B cell (primary cell): Measurements from ENCODE around the gene MPDZ. TPM values are rescaled to one million over a fixed set of nuclear protein-coding genes. Genes with fewer than 3 reads are reported as not detected.

Experiments used
- ATAC-seq: fragments of 200-7000 bp; cut with Tn5 transposase; one replicate; pipeline ENCODE4 v1.10.0; 2021; ENCODE audit warnings: low read depth, mild to moderate bottlenecking, moderate number of reproducible peaks, moderate library complexity
- CTCF ChIA-PET: fragments of 350-600 bp; sonication (Branson Sonifier 250); formaldehyde crosslinking; loops from one replicate; lab custom pipeline; 2021; ENCODE audit warnings: antibody characterized with exemption, inconsistent platforms; lab: Charles Lee
- POLR2A ChIA-PET: fragments of 350-600 bp; sonication (Branson Sonifier 250); formaldehyde crosslinking; loops from one replicate; lab custom pipeline; 2021; ENCODE audit warnings: antibody characterized with exemption; lab: Charles Lee
- DNase-seq: peaks from one replicate; pipeline ENCODE4 v3.0.0; 2013
- H2AFZ ChIP-seq: 2 replicates; pipeline ENCODE4 v1.6.1; 2012; ENCODE audit warnings: mild to moderate bottlenecking, low read depth, low read length; ENCODE audit not compliant: insufficient read depth, poor library complexity, severe bottlenecking
- H3K27ac ChIP-seq, 2 donors: 1 replicate in 1 of 2; 2 replicates in 1 of 2; pipeline ENCODE4 v1.5.1; 2012 to 2013; ENCODE audit warnings: low read length in 2 of 2, mild to moderate bottlenecking in 2 of 2, moderate library complexity in 1 of 2
- H3K27me3 ChIP-seq, 4 experiments: fragments of 200-600 bp in 1 of 4; sonication (generic) in 1 of 4; replicated peaks in 1 of 4; 1 replicate in 2 of 4; 2 replicates in 2 of 4; pipeline versions ENCODE4 v1.6.1 to v1.7.0; 2013 to 2016; ENCODE audit warnings: low read length in 3 of 4, mild to moderate bottlenecking in 2 of 4, mixed read lengths in 1 of 4, moderate library complexity in 1 of 4; ENCODE audit not compliant: insufficient read depth in 4 of 4, control insufficient read depth in 3 of 4; ENCODE audit errors: control extremely low read depth in 1 of 4
- H3K36me3 ChIP-seq, 2 experiments: replicated peaks in 1 of 2; 1 replicate in 1 of 2; 2 replicates in 1 of 2; pipeline versions ENCODE4 v1.6.1 to v1.7.1; 2013; ENCODE audit warnings: low read length in 1 of 2; ENCODE audit not compliant: insufficient read depth in 2 of 2, control insufficient read depth in 1 of 2; ENCODE audit errors: control extremely low read depth in 1 of 2, extremely low read depth in 1 of 2
- H3K4me1 ChIP-seq, 2 donors: fragments of 200-600 bp in 1 of 2; sonication (generic) in 1 of 2; 1 replicate in 1 of 2; 2 replicates in 1 of 2; pipeline versions ENCODE4 v1.5.1 to v1.6.1; 2013 to 2017; ENCODE audit warnings: low read length in 2 of 2; ENCODE audit not compliant: control insufficient read depth in 2 of 2, insufficient read depth in 2 of 2
- H3K4me2 ChIP-seq: replicated peaks from 2 replicates; pipeline ENCODE3; 2012; ENCODE audit warnings: mild to moderate bottlenecking, low read depth, low read length; ENCODE audit not compliant: poor library complexity, severe bottlenecking
- H3K4me3 ChIP-seq, 5 experiments: fragments of 200-600 bp in 1 of 5; sonication (generic) in 1 of 5; 1 replicate in 3 of 5; 2 replicates in 2 of 5; pipeline versions ENCODE4 v1.5.1 to v1.7.0; 2011 to 2016; ENCODE audit warnings: low read length in 4 of 5, mild to moderate bottlenecking in 4 of 5, low read depth in 2 of 5, control low read depth in 1 of 5, moderate library complexity in 1 of 5; ENCODE audit not compliant: insufficient read depth in 1 of 5; ENCODE audit errors: control extremely low read depth in 1 of 5, extremely low read depth in 1 of 5
- H3K79me2 ChIP-seq: fragments of 200-600 bp; sonication (generic); one replicate; pipeline ENCODE4 v1.6.0; 2016; ENCODE audit warnings: low read length; ENCODE audit not compliant: control insufficient read depth, insufficient read depth
- H3K9ac ChIP-seq: fragments of 200-600 bp; sonication (generic); 2 replicates; pipeline ENCODE4 v1.6.1; 2017; ENCODE audit warnings: mild to moderate bottlenecking, low read length, moderate library complexity
- H3K9me3 ChIP-seq, 3 donors: one replicate each; pipeline versions ENCODE4 v1.6.1 to v1.7.1; 2013; ENCODE audit warnings: low read length in 2 of 3; ENCODE audit not compliant: control insufficient read depth in 2 of 3, insufficient read depth in 1 of 3; ENCODE audit errors: control extremely low read depth in 1 of 3
- H4K20me1 ChIP-seq: 2 replicates; pipeline ENCODE4 v1.6.0; 2012; ENCODE audit warnings: mild to moderate bottlenecking, low read length; ENCODE audit not compliant: insufficient read depth, control insufficient read depth, poor library complexity, severe bottlenecking
- H3K27ac Mint-ChIP-seq: one replicate; pipeline ENCODE4 v1.8.0; 2021; ENCODE audit warnings: mixed read lengths
- H3K27me3 Mint-ChIP-seq: one replicate; pipeline ENCODE4 v1.8.0; 2021; ENCODE audit warnings: mixed read lengths
- H3K4me1 Mint-ChIP-seq: one replicate; pipeline ENCODE4 v1.8.0; 2021; ENCODE audit warnings: mixed read lengths
- H3K4me3 Mint-ChIP-seq: one replicate; pipeline ENCODE4 v1.8.0; 2021; ENCODE audit warnings: mixed read lengths
- H3K9me3 Mint-ChIP-seq: one replicate; pipeline ENCODE4 v1.8.0; 2022; ENCODE audit warnings: mixed read lengths; ENCODE audit not compliant: insufficient read depth
- CTCF ChIP-seq: fragments of 200-600 bp; IDR thresholded peaks from one replicate; pipeline ENCODE4 v1.8.0; 2022; ENCODE audit warnings: antibody characterized with exemption, mild to moderate bottlenecking
- EZH2 ChIP-seq: IDR thresholded peaks from 2 replicates; pipeline ENCODE4 v1.6.1; 2012; ENCODE audit warnings: borderline replicate concordance, low read depth, mild to moderate bottlenecking, moderate library complexity, low read length; ENCODE audit not compliant: insufficient read depth, poor library complexity, severe bottlenecking
- WGBS: methylation state at CpG from one replicate; pipeline ENCODE4 v1.1.5; 2013; ENCODE audit warnings: missing lambda C conversion rate; ENCODE audit not compliant: insufficient coverage; 5-methylcytosine and 5-hydroxymethylcytosine counted together
- intact Hi-C: fragments of 100-400 bp; cut with micrococcal nuclease; formaldehyde crosslinking; loops from one replicate; pipeline ENCODE4 v1.10.0; 2022
- polyA plus RNA-seq: library from polyadenylated mRNA; depleted of rRNA; stranded (reverse); fragments of >200 nt; gene quantifications from 2 replicates; pipeline ENCODE4 v1.2.3, GENCODE V29; 2012
- total RNA-seq, 2 donors: library from RNA; stranded (reverse); fragments of 120-200 nt in 1 of 2; gene quantifications; 1 replicate in 1 of 2; 2 replicates in 1 of 2; pipeline versions ENCODE4 v1.2.3 to v1.2.4, GENCODE V29; 2013 to 2022

Gene MPDZ
- total and polyA plus RNA-seq, 2 donors (not counting 1 experiment from before 2014, with no cell fraction given): not detected

GRCh38 chr9:13318027-13318426, 38.5 kb upstream of the MPDZ start:
- no peaks in the 10 kb centered on the region for H3K9me3 Mint-ChIP-seq
- H3K4me3 ChIP-seq: no peak overlapping the region
- ChIA-PET CTCF (no interaction called here), POLR2A (no interaction called here)
- TF ChIP-seq EZH2: no peak
- no peak for TF ChIP-seq CTCF
- no peaks in the 10 kb centered on the region for H3K79me2 ChIP-seq
- no peak overlapping the region for H3K4me3 Mint-ChIP-seq
- DNase-seq (no peak), ATAC-seq (no peak)
- no peaks in the 10 kb centered on the region for H3K27me3 ChIP-seq
- no peak overlapping the region for H2AFZ ChIP-seq
- H3K4me2 ChIP-seq: no peak overlapping the region
- WGBS: no CpG with 5 or more reads among the region's 4 CpGs
- H3K4me1 Mint-ChIP-seq: no peaks in the 10 kb centered on the region
- H3K4me1 ChIP-seq: no peaks in the 10 kb centered on the region
- no peaks in the 10 kb centered on the region for H3K36me3 ChIP-seq
- H4K20me1 ChIP-seq: no peaks in the 10 kb centered on the region
- no peak overlapping the region for H3K9ac ChIP-seq
- H3K9me3 ChIP-seq: peaks cover 0 to 6% (median 0%) of the 10 kb centered on the region in 3 donors
- H3K27ac Mint-ChIP-seq: no peak overlapping the region
- H3K27me3 Mint-ChIP-seq: no peaks in the 10 kb centered on the region
- no peak overlapping the region for H3K27ac ChIP-seq
- intact Hi-C loops: no loop called here

- ChIA-PET CTCF (no interaction called here), POLR2A (no interaction called here)
Observed at GRCh38 chr9:13296972-13297371, 17.5 kb upstream of the MPDZ start.

More at GRCh38 chr9:13296972-13297371, 17.5 kb upstream of the MPDZ start:
- no peaks in the 10 kb centered on the region for H3K79me2 ChIP-seq
- TF ChIP-seq CTCF: no peak
- no peak for TF ChIP-seq EZH2
- ATAC-seq (no peak), DNase-seq (no peak)
- intact Hi-C loops: no loop called here
- H3K4me2 ChIP-seq: no peak overlapping the region
- no CpG with 5 or more reads among the region's 1 CpG for WGBS
- H3K27me3 Mint-ChIP-seq: no peaks in the 10 kb centered on the region
- H3K4me1 Mint-ChIP-seq: no peaks in the 10 kb centered on the region
- H3K9ac ChIP-seq: no peak overlapping the region
- no peaks in the 10 kb centered on the region for H3K4me1 ChIP-seq
- H3K4me3 ChIP-seq: no peak overlapping the region
- no peaks in the 10 kb centered on the region for H3K36me3 ChIP-seq
- no peak overlapping the region for H3K27ac Mint-ChIP-seq
- no peaks in the 10 kb centered on the region for H3K9me3 ChIP-seq
- H2AFZ ChIP-seq: no peak overlapping the region
- no peaks in the 10 kb centered on the region for H4K20me1 ChIP-seq
- H3K4me3 Mint-ChIP-seq: no peak overlapping the region
- no peak overlapping the region for H3K27ac ChIP-seq
- no peaks in the 10 kb centered on the region for H3K27me3 ChIP-seq
- H3K9me3 Mint-ChIP-seq: peaks cover 8% of the 10 kb centered on the region
